Mucosa of stomach (tissue), 1 donor: ENCODE results near the gene CD300LB.
"Not testable (repeated sequence)": the region's sequence is repeated elsewhere in the genome, so short reads cannot be mapped to it uniquely, and the experiment has no call there.

Experiments used
- H3K27me3 ChIP-seq: one replicate; pipeline ENCODE4 v1.7.0; 2013; ENCODE audit warnings: mild to moderate bottlenecking, low read length; ENCODE audit not compliant: control insufficient read depth, insufficient read depth
- H3K36me3 ChIP-seq: one replicate; pipeline ENCODE4 v1.7.0; 2013; ENCODE audit warnings: low read length; ENCODE audit not compliant: control insufficient read depth, insufficient read depth
- H3K4me1 ChIP-seq: one replicate; pipeline ENCODE4 v1.7.0; 2013; ENCODE audit warnings: mild to moderate bottlenecking, low read length; ENCODE audit not compliant: control insufficient read depth, insufficient read depth
- H3K4me3 ChIP-seq: one replicate; pipeline ENCODE4 v1.7.0; 2013; ENCODE audit warnings: low read length
- H3K9ac ChIP-seq: one replicate; pipeline ENCODE4 v1.7.0; 2013; ENCODE audit warnings: mild to moderate bottlenecking, low read length, moderate library complexity
- H3K9me3 ChIP-seq: one replicate; pipeline ENCODE4 v1.7.0; 2013; ENCODE audit warnings: mild to moderate bottlenecking, low read length, moderate library complexity; ENCODE audit not compliant: control insufficient read depth
- donor health status: Pancreatic carcinoma.

The CD300LB gene

GRCh38 chr17:74502861-74503260 lies 28.4 kb downstream of the CD300LB start:
- Histone ChIP-seq H3K4me3 (no peak overlapping the region), H3K9me3 (no peaks in the 10 kb centered on the region), H3K27me3 (no peaks in the 10 kb centered on the region), H3K36me3 (no peaks in the 10 kb centered on the region), H3K9ac (no peak overlapping the region), H3K4me1 (no peaks in the 10 kb centered on the region)

- Histone ChIP-seq H3K4me1 (no peaks in the 10 kb centered on the region), H3K27me3 (no peaks in the 10 kb centered on the region), H3K4me3 (no peak overlapping the region), H3K36me3 (no peaks in the 10 kb centered on the region), H3K9ac (no peak overlapping the region), H3K9me3 (no peaks in the 10 kb centered on the region)
Measured at GRCh38 chr17:74499992-74500391, 31.3 kb downstream of the CD300LB start.

GRCh38 chr17:74497471-74497870 lies 33.8 kb downstream of the CD300LB start:
- Histone ChIP-seq H3K4me1 (no peaks in the 10 kb centered on the region), H3K9me3 (no peaks in the 10 kb centered on the region), H3K27me3 (no peaks in the 10 kb centered on the region), H3K9ac (no peak overlapping the region), H3K36me3 (no peaks in the 10 kb centered on the region), H3K4me3 (no peak overlapping the region)

GRCh38 chr17:74493331-74493833 lies 37.9 kb downstream of the CD300LB start:
- Histone ChIP-seq H3K4me3 (no peak overlapping the region), H3K4me1 (no peaks in the 10 kb centered on the region), H3K9ac (no peak overlapping the region), H3K9me3 (no peaks in the 10 kb centered on the region), H3K27me3 (peaks cover 3% of the 10 kb centered on the region), H3K36me3 (no peaks in the 10 kb centered on the region)

GRCh38 chr17:74491626-74492025 lies 39.6 kb downstream of the CD300LB start:
- H3K4me3 ChIP-seq: no peak overlapping the region
- H3K27me3 ChIP-seq: peaks cover 3% of the 10 kb centered on the region
- no peaks in the 10 kb centered on the region for H3K4me1 ChIP-seq
- no peak overlapping the region for H3K9ac ChIP-seq
- H3K9me3 ChIP-seq: no peaks in the 10 kb centered on the region
- no peaks in the 10 kb centered on the region for H3K36me3 ChIP-seq

- H3K9me3 ChIP-seq: no peaks in the 10 kb centered on the region
Measured at GRCh38 chr17:74490716-74491115, 40.6 kb downstream of the CD300LB start.

GRCh38 chr17:74488276-74488675 lies 43.0 kb downstream of the CD300LB start:
- not testable (repeated sequence) for H3K36me3 ChIP-seq, H3K4me1 ChIP-seq, H3K27me3 ChIP-seq

More at GRCh38 chr17:74490716-74491115, 40.6 kb downstream of the CD300LB start:
- H3K4me3 ChIP-seq: no peak overlapping the region
- H3K9ac ChIP-seq: no peak overlapping the region
- peaks cover 3% of the 10 kb centered on the region for H3K27me3 ChIP-seq
- H3K36me3 ChIP-seq: no peaks in the 10 kb centered on the region
- no peaks in the 10 kb centered on the region for H3K4me1 ChIP-seq

GRCh38 chr17:74485841-74486240 lies 45.4 kb downstream of the CD300LB start:
- no peaks in the 10 kb centered on the region for H3K4me1 ChIP-seq
- H3K9ac ChIP-seq: no peak overlapping the region
- H3K4me3 ChIP-seq: no peak overlapping the region
- H3K36me3 ChIP-seq: no peaks in the 10 kb centered on the region
- H3K27me3 ChIP-seq: peaks cover 8% of the 10 kb centered on the region
- H3K9me3 ChIP-seq: no peaks in the 10 kb centered on the region

More at GRCh38 chr17:74488276-74488675, 43.0 kb downstream of the CD300LB start:
- not testable (repeated sequence) for H3K9ac ChIP-seq, H3K4me3 ChIP-seq, H3K9me3 ChIP-seq

- Histone ChIP-seq H3K36me3 (no peaks in the 10 kb centered on the region), H3K9me3 (no peaks in the 10 kb centered on the region), H3K4me1 (no peaks in the 10 kb centered on the region), H3K4me3 (no peak overlapping the region), H3K27me3 (peaks cover 5% of the 10 kb centered on the region), H3K9ac (no peak overlapping the region)
Measured at GRCh38 chr17:74485022-74485743, 46.1 kb downstream of the CD300LB start.

- H3K4me1 ChIP-seq: no peaks in the 10 kb centered on the region
- peaks cover 5% of the 10 kb centered on the region for H3K27me3 ChIP-seq
- no peak overlapping the region for H3K9ac ChIP-seq
- H3K4me3 ChIP-seq: no peak overlapping the region
- no peaks in the 10 kb centered on the region for H3K36me3 ChIP-seq
- H3K9me3 ChIP-seq: no peaks in the 10 kb centered on the region
Measured at GRCh38 chr17:74484066-74484465, 47.2 kb downstream of the CD300LB start.

GRCh38 chr17:74481621-74482020 lies 49.7 kb downstream of the CD300LB start:
- Histone ChIP-seq H3K9me3 (no peaks in the 10 kb centered on the region), H3K4me1 (no peaks in the 10 kb centered on the region), H3K36me3 (no peaks in the 10 kb centered on the region), H3K4me3 (no peak overlapping the region), H3K27me3 (peaks cover 5% of the 10 kb centered on the region), H3K9ac (no peak overlapping the region)

GRCh38 chr17:74480290-74480689 lies 51.0 kb downstream of the CD300LB start:
- H3K4me3 ChIP-seq: no peak overlapping the region
- no peaks in the 10 kb centered on the region for H3K36me3 ChIP-seq
- no peaks in the 10 kb centered on the region for H3K9me3 ChIP-seq
- no peak overlapping the region for H3K9ac ChIP-seq
- no peaks in the 10 kb centered on the region for H3K4me1 ChIP-seq
- H3K27me3 ChIP-seq: peaks cover 5% of the 10 kb centered on the region
